OCI-LY7 (cell line): ENCODE data around the gene USE1. TPM values are rescaled to one million over a fixed set of nuclear protein-coding genes. Genes with fewer than 3 reads are reported as not detected.

Experiments
- Bru-seq: library from RNA; stranded (reverse); fragments of 400-500 nt; gene quantifications from one replicate; lab custom pipeline; 2021; lab: Mats Ljungman, UMichigan
- BruChase-seq, 2 experiments: library from RNA; stranded (reverse); fragments of 400-500 nt; gene quantifications; one replicate each; lab custom pipeline; 2021; lab: Mats Ljungman, UMichigan
- BruUV-seq: library from RNA; stranded (reverse); fragments of 400-500 nt; replicated peaks from 2 replicates; lab custom pipeline; 2021; lab: Mats Ljungman, UMichigan
- CTCF ChIA-PET: fragments of 300-600 bp; sonication (Branson Sonifier 250); formaldehyde crosslinking; loops from one replicate; lab custom pipeline; 2022; ENCODE audit warnings: antibody characterized with exemption; ENCODE audit not compliant: unreplicated experiment; lab: Charles Lee
- POLR2A ChIA-PET: fragments of 300-600 bp; sonication (Branson Sonifier 250); formaldehyde crosslinking; loops from one replicate; lab custom pipeline; 2022; ENCODE audit warnings: antibody characterized with exemption; lab: Charles Lee
- DNase-seq: peaks from one replicate; pipeline ENCODE4 v3.0.0-alpha.2; 2015; ENCODE audit warnings: low spot score
- H2AFZ ChIP-seq: fragments of 200-600 bp; sonication (generic), shearing (Covaris generic); 2 replicates; pipeline ENCODE4 v1.6.1; 2014; ENCODE audit warnings: mild to moderate bottlenecking, antibody characterized with exemption, low read length, moderate library complexity
- H3K27ac ChIP-seq: fragments of 200-600 bp; sonication (generic); 2 replicates; pipeline ENCODE4 v1.5.1; 2014; ENCODE audit warnings: mixed run types, low read depth, mild to moderate bottlenecking, moderate library complexity, low read length, inconsistent platforms; ENCODE audit not compliant: poor library complexity, severe bottlenecking
- H3K36me3 ChIP-seq: fragments of 200-600 bp; sonication (generic); 2 replicates; pipeline ENCODE4 v1.6.1; 2014; ENCODE audit warnings: mild to moderate bottlenecking, antibody characterized with exemption, low read length, moderate library complexity, mixed read lengths; ENCODE audit not compliant: insufficient read depth
- H3K4me1 ChIP-seq: fragments of 200-600 bp; sonication (generic); 2 replicates; pipeline ENCODE4 v1.5.1; 2014; ENCODE audit warnings: mild to moderate bottlenecking, low read length; ENCODE audit not compliant: insufficient read depth, poor library complexity, severe bottlenecking
- H3K4me2 ChIP-seq: fragments of 200-600 bp; sonication (generic); 2 replicates; pipeline ENCODE4 v1.6.1; 2014; ENCODE audit warnings: mild to moderate bottlenecking, low read length
- H3K4me3 ChIP-seq: fragments of 200-600 bp; sonication (generic); 2 replicates; pipeline ENCODE4 v1.5.1; 2014; ENCODE audit warnings: mild to moderate bottlenecking, low read depth, low read length; ENCODE audit not compliant: poor library complexity, severe bottlenecking
- H3K79me2 ChIP-seq: fragments of 200-600 bp; sonication (generic); 2 replicates; pipeline ENCODE4 v1.6.1; 2016; ENCODE audit warnings: low read depth, mild to moderate bottlenecking, low read length, moderate library complexity, mixed read lengths; ENCODE audit not compliant: insufficient read depth
- H3K9me2 ChIP-seq: fragments of 200-600 bp; sonication (generic); 2 replicates; pipeline ENCODE4 v1.6.1; 2016; ENCODE audit warnings: mild to moderate bottlenecking, low read length, mixed read lengths; ENCODE audit not compliant: insufficient read depth
- H3K9me3 ChIP-seq: fragments of 200-600 bp; sonication (generic); 2 replicates; pipeline ENCODE4 v1.6.1; 2014; ENCODE audit warnings: mild to moderate bottlenecking, mixed run types, low read length, mixed read lengths
- H4K20me1 ChIP-seq: fragments of 200-600 bp; sonication (generic); 2 replicates; pipeline ENCODE4 v1.6.1; 2014; ENCODE audit warnings: mild to moderate bottlenecking, antibody characterized with exemption, low read length, moderate library complexity, mixed read lengths; ENCODE audit not compliant: insufficient read depth
- CTCF ChIP-seq: fragments of 200-600 bp; sonication (generic); conservative IDR thresholded peaks from 2 replicates; pipeline ENCODE4 v1.5.1; 2014; ENCODE audit warnings: mild to moderate bottlenecking, antibody characterized with exemption, low read length, moderate library complexity, mixed read lengths
- EZH2phosphoT487 ChIP-seq: fragments of 200-600 bp; sonication (generic); IDR thresholded peaks from 2 replicates; pipeline ENCODE4 v1.6.1; 2018; ENCODE audit warnings: low read depth, borderline replicate concordance, mild to moderate bottlenecking, mixed run types, antibody characterized with exemption, low read length, moderate library complexity, mixed read lengths
- intact Hi-C: fragments of 100-400 bp; cut with micrococcal nuclease; formaldehyde crosslinking; loops from one replicate; pipeline ENCODE4 v1.10.0; 2022; ENCODE audit not compliant: unreplicated experiment
- long read RNA-seq: library from polyadenylated mRNA; stranded (forward); transcript quantifications from one replicate; pipeline ENCODE4 v2.0.0, GENCODE V29; 2022
- total RNA-seq, 2 experiments: library from RNA; depleted of rRNA in 1 of 2; stranded (reverse); fragments of >200 nt in 1 of 2; shearing (Covaris generic) in 1 of 2; gene quantifications; 2 replicates each; pipeline ENCODE4 v1.2.3, GENCODE V29; 2014 to 2022

USE1 gene
- total RNA-seq (2014; rRNA removed; shearing (Covaris generic)): 31.2 TPM in 2 replicates
- 25.4 and 28.6 TPM in 2 replicates for total RNA-seq (2022)
- percentile 58 among the genes with signal in this experiment for Bru-seq, nascent RNA
- percentile 60 among the genes with signal in this experiment for BruChase-seq, experiment 1, labeled RNA remaining after a 6-hour chase
- percentile 57 among the genes with signal in this experiment for BruChase-seq, experiment 2, labeled RNA remaining after a 2-hour chase
- long read RNA-seq, partial matches to known transcripts: 0 of 10 reads
- long read RNA-seq, other reads (novel, unspliced or antisense): 9 of 10 reads

GRCh38 chr19:17215127-17215971 is at the start of gene USE1:
Gene USE1, plus strand, starts transcription at chr19:17215357. Its CDS starts 49 bp downstream, at chr19:17215406.
- intact Hi-C loops: no loop called here
- H3K9me3 ChIP-seq: no peaks in the 10 kb centered on the region
- peak within 1 kb of the TSS; percentile 81 for H3K4me2 ChIP-seq
- peak; percentile 95 for DNase-seq
- peak within 1 kb of the TSS; percentile 51 for H2AFZ ChIP-seq
- TF ChIP-seq EZH2phosphoT487 (no peak), CTCF (no peak)
- peaks cover 53% of the 10 kb centered on the region for H3K36me3 ChIP-seq
- no peaks in the 10 kb centered on the region for H4K20me1 ChIP-seq
- no peaks in the 10 kb centered on the region for H3K9me2 ChIP-seq
- peak within 1 kb of the TSS; percentile 76 for H3K27ac ChIP-seq
- peak within 1 kb of the TSS; percentile 78 for H3K4me3 ChIP-seq
- H3K79me2 ChIP-seq: no peaks in the 10 kb centered on the region
- ChIA-PET POLR2A (interaction anchor here (1.3 kb wide), 1 partner anchor 51 kb away, joined by 8 read pairs; the partner anchor contains the start of gene BABAM1), CTCF (interaction anchor here (0.6 to 1.2 kb wide), 4 partner anchors 12 to 94 kb away, joined by 3 read pairs; partner anchors contain the start of gene DDA1)
- peaks cover 26% of the 10 kb centered on the region for H3K4me1 ChIP-seq
- no TSS peak for BruUV-seq

GRCh38 chr19:17165715-17166114 is 49.4 kb upstream of the USE1 start:
- H2AFZ ChIP-seq: no peak overlapping the region
- H3K4me1 ChIP-seq: no peaks in the 10 kb centered on the region
- TF ChIP-seq CTCF (no peak), EZH2phosphoT487 (no peak)
- no peaks in the 10 kb centered on the region for H4K20me1 ChIP-seq
- H3K27ac ChIP-seq: no peak overlapping the region
- ChIA-PET CTCF (no interaction called here), POLR2A (interaction anchor here (0.6 to 1.6 kb wide), 2 partner anchors 80 to 147 kb away, joined by 3 to 4 read pairs; no protein-coding TSS in a partner anchor)
- no peaks in the 10 kb centered on the region for H3K9me3 ChIP-seq
- no peak overlapping the region for H3K4me2 ChIP-seq
- DNase-seq: no peak
- intact Hi-C loops: no loop called here
- H3K36me3 ChIP-seq: peaks cover 92% of the 10 kb centered on the region
- H3K4me3 ChIP-seq: no peak overlapping the region
- BruUV-seq: no TSS peak
- no peaks in the 10 kb centered on the region for H3K79me2 ChIP-seq
- no peaks in the 10 kb centered on the region for H3K9me2 ChIP-seq
